GM18520 (cell line): ENCODE measurements around the gene AADACL2.

ENCODE experiments used
- ATAC-seq: cut with Tn5 transposase; IDR thresholded peaks from one replicate; pipeline ENCODE4 v1.9.1; 2021; ENCODE audit not compliant: unreplicated experiment

AADACL2 gene, protein sequence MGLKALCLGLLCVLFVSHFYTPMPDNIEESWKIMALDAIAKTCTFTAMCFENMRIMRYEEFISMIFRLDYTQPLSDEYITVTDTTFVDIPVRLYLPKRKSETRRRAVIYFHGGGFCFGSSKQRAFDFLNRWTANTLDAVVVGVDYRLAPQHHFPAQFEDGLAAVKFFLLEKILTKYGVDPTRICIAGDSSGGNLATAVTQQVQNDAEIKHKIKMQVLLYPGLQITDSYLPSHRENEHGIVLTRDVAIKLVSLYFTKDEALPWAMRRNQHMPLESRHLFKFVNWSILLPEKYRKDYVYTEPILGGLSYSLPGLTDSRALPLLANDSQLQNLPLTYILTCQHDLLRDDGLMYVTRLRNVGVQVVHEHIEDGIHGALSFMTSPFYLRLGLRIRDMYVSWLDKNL

DNA sequence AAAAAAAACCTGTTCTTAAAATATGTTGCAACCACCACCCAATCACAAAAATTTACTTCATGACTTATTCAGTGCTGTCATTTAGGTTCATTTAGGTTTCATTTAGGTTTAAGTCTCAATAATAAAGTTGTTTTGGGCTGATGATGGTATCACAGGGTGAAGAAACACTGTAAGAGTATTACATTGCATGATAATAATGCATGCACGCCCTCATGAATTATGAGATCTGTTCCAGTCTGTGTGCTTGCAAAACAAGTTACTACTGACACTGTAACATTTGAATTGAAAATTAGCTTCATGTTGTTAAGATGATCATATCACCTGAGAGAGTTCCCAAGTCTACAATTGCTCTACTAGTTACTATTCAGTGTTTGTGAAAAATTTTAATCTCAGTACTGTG lies at the start of gene AADACL2:
Gene AADACL2 (plus strand): TSS at position 315 of the 400 bp plus-strand sequence. CDS start 109 bp downstream, outside the sequence.
- ATAC-seq = no peak

GRCh38 chr3:151684094-151684493 lies 49.6 kb upstream of the AADACL2 start:
- ATAC-seq = no peak

GRCh38 chr3:151686257-151686656 lies 47.5 kb upstream of the AADACL2 start:
- no peak for ATAC-seq

DNA sequence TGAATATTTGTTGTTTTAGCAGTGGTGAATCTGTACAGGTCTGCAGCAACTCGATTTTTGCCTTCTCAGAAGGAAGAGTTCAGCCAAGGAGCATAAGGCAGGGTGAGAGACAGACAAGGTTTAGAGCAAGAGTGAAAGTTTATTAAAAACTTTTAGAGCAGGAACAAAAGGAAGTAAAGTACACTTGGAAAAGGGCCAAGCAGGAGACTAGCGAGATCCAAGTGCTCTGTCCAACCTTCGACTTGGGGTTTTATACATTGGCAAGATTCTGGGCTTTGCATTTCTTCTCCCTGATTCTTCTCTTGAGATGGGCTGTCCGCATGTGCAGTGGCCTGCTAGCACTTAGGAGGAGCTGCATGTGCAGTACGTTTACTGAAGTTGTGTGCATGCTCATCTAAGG lies 46.7 kb upstream of the AADACL2 start:
- ATAC-seq = no peak

DNA sequence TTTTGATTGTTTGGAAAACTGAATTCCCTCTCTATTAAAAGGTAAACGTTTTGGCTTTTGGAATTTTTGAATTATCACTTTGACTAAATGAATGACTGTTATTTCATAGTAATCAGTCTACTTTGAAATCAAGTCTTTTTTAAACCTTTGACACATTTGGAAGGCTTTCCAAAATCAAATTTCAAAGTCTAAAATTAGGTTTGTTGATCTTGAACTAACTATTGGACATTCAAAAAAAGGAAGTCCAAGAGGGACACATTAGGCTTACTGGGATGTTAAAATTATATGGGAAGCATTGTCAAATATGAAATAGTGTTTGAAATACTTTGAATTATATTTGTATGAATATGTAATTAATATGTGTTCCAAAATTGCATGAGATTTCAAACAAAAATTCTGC lies 45.2 kb upstream of the AADACL2 start:
- ATAC-seq = no peak

DNA sequence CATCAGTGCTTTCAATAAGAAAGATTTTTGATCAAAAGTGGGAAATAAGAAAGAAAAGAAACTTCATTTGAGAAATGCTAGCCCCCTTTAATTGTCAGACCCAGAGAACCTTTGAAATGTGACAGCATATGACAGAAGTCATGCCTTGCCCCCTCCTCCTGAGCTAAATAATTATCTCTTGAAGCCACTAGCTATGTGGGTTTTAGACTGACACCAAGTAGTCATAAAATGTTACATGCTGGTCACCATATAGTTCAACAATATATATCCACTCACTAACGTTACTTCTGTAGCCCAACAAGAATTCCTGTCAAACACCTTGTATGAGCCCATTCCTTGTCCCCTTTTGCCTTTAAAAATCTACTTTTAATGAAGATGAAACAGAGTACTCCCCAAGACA lies 43.1 kb upstream of the AADACL2 start:
- no peak for ATAC-seq

GRCh38 chr3:151697496-151697895 lies 36.2 kb upstream of the AADACL2 start:
- no peak for ATAC-seq

DNA sequence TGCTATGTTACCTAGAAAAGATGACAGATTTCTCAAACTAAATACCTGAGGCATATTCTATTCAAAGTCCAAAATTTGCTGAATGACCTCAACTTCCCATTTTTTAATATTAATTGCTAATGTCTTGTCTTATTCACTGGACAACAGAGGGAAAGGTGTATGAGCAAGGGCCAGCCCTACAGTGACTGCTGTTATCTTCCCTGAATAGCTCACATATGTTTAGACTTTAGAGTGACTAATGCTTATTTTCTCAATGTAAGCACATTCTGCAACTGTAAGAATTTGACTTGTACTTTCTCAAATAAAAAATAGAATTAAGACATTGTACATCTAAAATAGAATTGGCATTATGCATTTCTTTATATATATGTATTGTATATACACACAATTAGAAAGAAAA lies 26.5 kb upstream of the AADACL2 start:
- ATAC-seq = no peak

DNA sequence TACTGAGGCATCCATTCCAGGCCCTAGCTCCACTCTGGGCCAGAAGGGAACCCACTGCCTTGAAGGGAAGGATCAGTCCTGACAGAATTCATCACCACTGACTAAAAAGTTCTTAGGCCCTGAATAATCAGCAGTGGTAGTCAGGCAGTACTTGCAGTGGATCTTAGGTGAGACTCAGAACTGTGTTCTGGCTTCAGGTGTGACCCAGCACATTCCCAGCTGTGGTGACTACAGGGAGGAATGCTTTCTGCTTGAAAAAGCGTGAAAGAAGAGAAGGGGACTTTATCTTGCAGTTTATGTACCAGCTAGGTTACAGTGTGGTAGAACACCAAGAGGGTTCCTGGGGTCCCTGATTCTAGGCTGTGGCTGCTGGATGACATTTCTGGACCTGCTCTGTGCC lies 24.9 kb upstream of the AADACL2 start:
- ATAC-seq = no peak

GRCh38 chr3:151709847-151710246 lies 23.9 kb upstream of the AADACL2 start:
- ATAC-seq = no peak

- no peak for ATAC-seq
Measured at GRCh38 chr3:151721294-151721693, 12.4 kb upstream of the AADACL2 start.

DNA sequence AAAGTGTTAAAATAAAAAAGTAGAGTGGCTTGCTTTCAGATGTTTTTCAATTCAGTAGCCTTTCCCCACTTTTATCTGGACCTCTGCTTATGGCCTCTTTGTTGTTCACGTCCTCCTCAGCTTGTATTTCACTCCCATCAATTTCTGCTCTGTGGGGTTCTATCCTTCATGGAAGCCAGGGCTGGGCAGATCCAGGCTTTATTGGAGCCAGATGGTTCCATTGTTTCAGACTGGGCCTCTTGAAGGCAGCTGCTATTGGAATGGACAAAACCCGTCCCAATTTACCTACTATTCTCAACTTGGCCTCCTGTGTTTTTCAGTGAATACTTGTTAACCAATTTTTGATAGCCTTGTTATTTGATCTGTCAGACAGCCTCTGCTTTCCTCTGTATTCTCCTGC lies 10.9 kb upstream of the AADACL2 start:
- ATAC-seq = no peak

- no peak for ATAC-seq
Measured at GRCh38 chr3:151724576-151725562, 8.9 kb upstream of the AADACL2 start.

DNA sequence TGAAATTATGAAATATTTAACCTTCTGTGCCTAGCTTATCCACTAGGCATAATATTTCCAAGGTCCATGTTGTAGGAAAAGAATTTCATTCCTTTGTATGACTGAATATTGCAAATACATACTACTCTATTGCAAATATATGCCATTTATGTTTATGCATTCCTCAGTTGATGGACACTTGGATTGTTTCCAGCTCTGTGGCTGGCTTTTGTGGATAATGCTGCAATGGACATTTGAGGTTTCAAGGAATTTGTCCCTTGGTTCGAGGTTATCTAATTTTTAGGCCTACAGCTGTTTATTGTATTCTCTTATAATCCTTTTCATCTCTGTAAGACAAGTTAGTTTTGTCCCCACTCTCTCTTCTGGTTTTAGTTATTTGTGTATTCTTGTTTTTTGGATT lies 7.7 kb upstream of the AADACL2 start:
- no peak for ATAC-seq

- ATAC-seq = no peak
Measured at GRCh38 chr3:151732861-151733260, 866 bp upstream of the AADACL2 start.

- ATAC-seq = no peak
Measured at GRCh38 chr3:151740581-151740980, 6.9 kb downstream of the AADACL2 start.

GRCh38 chr3:151743855-151744254 lies 10.1 kb downstream of the AADACL2 start:
- no peak for ATAC-seq

- ATAC-seq = no peak
Measured at GRCh38 chr3:151750181-151750580, 16.5 kb downstream of the AADACL2 start.

GRCh38 chr3:151750678-151751077 lies 17.0 kb downstream of the AADACL2 start:
- no peak for ATAC-seq

DNA sequence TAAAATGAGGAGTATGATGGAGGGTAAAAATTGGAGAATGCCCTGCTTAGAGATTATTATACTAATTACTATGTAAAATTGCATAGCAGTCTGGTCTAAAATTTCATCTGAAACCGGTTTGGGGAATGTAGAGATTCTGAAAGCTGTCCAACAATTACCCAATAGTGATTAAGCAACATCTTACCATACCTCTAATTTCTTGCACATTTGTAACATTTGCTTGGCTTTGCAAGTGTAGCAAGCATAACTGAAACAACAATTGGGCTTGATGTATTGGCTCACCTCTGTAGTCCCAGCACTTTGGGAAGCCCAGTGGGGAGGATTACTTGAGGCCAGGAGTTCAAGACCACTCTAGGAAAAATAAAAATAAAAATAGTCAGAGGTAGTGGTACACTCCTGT lies 17.4 kb downstream of the AADACL2 start:
- no peak for ATAC-seq

DNA sequence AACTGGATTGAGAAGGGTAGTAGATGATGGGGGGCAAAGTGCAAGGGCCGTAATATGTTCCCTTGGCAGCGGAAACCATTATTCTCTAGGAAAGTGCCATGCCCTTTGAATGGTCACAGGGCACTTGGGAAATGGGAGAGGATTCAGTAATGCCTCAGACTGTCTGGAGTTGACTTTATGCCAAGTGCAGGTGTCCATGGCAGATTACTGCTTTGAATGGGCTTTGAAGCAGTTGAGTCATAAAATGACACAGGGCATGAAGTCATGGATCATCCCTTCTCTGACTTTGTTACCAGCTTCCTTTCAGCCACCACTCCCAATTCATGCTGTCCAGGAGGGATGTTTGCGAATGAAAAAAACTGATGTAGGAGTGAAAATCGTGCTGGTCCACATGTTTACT lies 20.1 kb downstream of the AADACL2 start:
- ATAC-seq = no peak

GRCh38 chr3:151761581-151761980 lies 27.9 kb downstream of the AADACL2 start:
- no peak for ATAC-seq
